Keratinocyte (primary cell): Measurements from ENCODE around the gene MRPL9. TPM values are rescaled to one million over a fixed set of nuclear protein-coding genes. Genes with fewer than 3 reads are reported as not detected.

Experiments
- DNase-seq: peaks from one replicate; pipeline ENCODE4 v3.0.0-alpha.2; 2011; ENCODE audit warnings: low read depth, missing footprints, low spot score
- FAIRE-seq: peaks from 2 replicates; lab custom pipeline; 2011; peaks lifted over from hg19 to GRCh38; lab: Jason Lieb, UNC
- H2AFZ ChIP-seq: 2 replicates; pipeline ENCODE4 v1.6.0; 2012; ENCODE audit warnings: low read length, control low read depth, inconsistent platforms; ENCODE audit not compliant: control insufficient read depth
- H3K27ac ChIP-seq: 2 replicates; pipeline ENCODE4 v1.5.1; 2011; ENCODE audit warnings: low read length; ENCODE audit not compliant: control insufficient read depth, insufficient read depth
- H3K27me3 ChIP-seq: 3 replicates; pipeline ENCODE4 v1.6.0; 2011; ENCODE audit warnings: low read length; ENCODE audit not compliant: control insufficient read depth, insufficient read depth; ENCODE audit errors: extremely low read depth
- H3K36me3 ChIP-seq, 2 experiments: 2 replicates in 1 of 2; 3 replicates in 1 of 2; pipeline ENCODE4 v1.5.1; 2011; ENCODE audit warnings: low read length in 2 of 2, mild to moderate bottlenecking in 1 of 2; ENCODE audit not compliant: control insufficient read depth in 2 of 2, insufficient read depth in 2 of 2; ENCODE audit errors: extremely low read depth in 1 of 2
- H3K4me1 ChIP-seq: 3 replicates; pipeline ENCODE4 v1.5.1; 2011; ENCODE audit warnings: low read length; ENCODE audit not compliant: control insufficient read depth, insufficient read depth; ENCODE audit errors: extremely low read depth
- H3K4me2 ChIP-seq: 3 replicates; pipeline ENCODE4 v1.6.0; 2011; ENCODE audit warnings: low read depth, low read length; ENCODE audit not compliant: control insufficient read depth, insufficient read depth; ENCODE audit errors: extremely low read depth
- H3K4me3 ChIP-seq, 3 experiments: fragments of 200-600 bp in 1 of 3; sonication (generic) in 1 of 3; 2 replicates in 2 of 3; 3 replicates in 1 of 3; pipeline ENCODE4 v1.5.1; 2011 to 2016; ENCODE audit warnings: low read length in 3 of 3, mild to moderate bottlenecking in 3 of 3, control low read depth in 2 of 3, inconsistent platforms in 1 of 3, low read depth in 1 of 3, mixed read lengths in 1 of 3, mixed run types in 1 of 3, moderate library complexity in 1 of 3; ENCODE audit not compliant: control insufficient read depth in 2 of 3, insufficient read depth in 2 of 3; ENCODE audit errors: extremely low read depth in 1 of 3
- H3K79me2 ChIP-seq: 2 replicates; pipeline ENCODE4 v1.6.0; 2012; ENCODE audit warnings: low read length; ENCODE audit not compliant: control insufficient read depth, insufficient read depth
- H3K9ac ChIP-seq: 3 replicates; pipeline ENCODE4 v1.6.0; 2011; ENCODE audit warnings: low read length; ENCODE audit not compliant: control insufficient read depth, insufficient read depth; ENCODE audit errors: extremely low read depth
- H3K9me1 ChIP-seq: 3 replicates; pipeline ENCODE4 v1.6.0; 2011; ENCODE audit warnings: low read length; ENCODE audit not compliant: control insufficient read depth, insufficient read depth; ENCODE audit errors: extremely low read depth
- H3K9me3 ChIP-seq: 2 replicates; pipeline ENCODE4 v1.5.1; 2012; ENCODE audit warnings: low read depth, low read length; ENCODE audit not compliant: control insufficient read depth
- H4K20me1 ChIP-seq: 3 replicates; pipeline ENCODE4 v1.6.0; 2011; ENCODE audit warnings: low read length; ENCODE audit not compliant: control insufficient read depth, insufficient read depth; ENCODE audit errors: extremely low read depth
- CTCF ChIP-seq, 3 experiments: IDR thresholded peaks in 1 of 3; conservative IDR thresholded peaks in 1 of 3; optimal IDR thresholded peaks in 1 of 3; 2 replicates in 2 of 3; 3 replicates in 1 of 3; pipeline versions ENCODE3 to v1.5.1; 2011; ENCODE audit warnings: low read length in 3 of 3, mild to moderate bottlenecking in 3 of 3, moderate library complexity in 2 of 3, control low read depth in 1 of 3, inconsistent platforms in 1 of 3; ENCODE audit not compliant: insufficient read depth in 2 of 3; ENCODE audit errors: extremely low read depth in 1 of 3
- EZH2 ChIP-seq: IDR thresholded peaks from one replicate; pipeline ENCODE4 v1.6.1; 2012; ENCODE audit warnings: inconsistent platforms, mild to moderate bottlenecking, low read length, moderate library complexity
- dilution Hi-C: fragments of 300-500 bp; cut with MboI; formaldehyde crosslinking; loops from one replicate; pipeline ENCODE4 v1.7.0; 2020; ENCODE audit warnings: low sequenced_read_pairs; ENCODE audit not compliant: extremely low pct_ligation_motif_present
- polyA plus RNA-seq, 5 experiments: library from polyadenylated mRNA; depleted of rRNA in 3 of 5; stranded (reverse) in 3 of 5; stranded (forward) in 1 of 5; unstranded in 1 of 5; fragments of >200 nt; gene quantifications; 1 replicate in 1 of 5; 2 replicates in 3 of 5; 3 replicates in 1 of 5; pipeline versions ENCODE4 v1.2.1 to v1.2.3, GENCODE V29; 2011 to 2012; ENCODE audit warnings: missing spikeins in 2 of 5, low read depth in 1 of 5, low replicate concordance in 1 of 5

Gene MRPL9
- polyA plus RNA-seq, 1 donor (not counting 4 experiments of a cell fraction or from before 2014, with no cell fraction given) = 125 TPM

GRCh38 chr1:151801310-151801820 lies 38.1 kb upstream of the MRPL9 start:
- H3K27ac ChIP-seq = no peak overlapping the region
- no peaks in the 10 kb centered on the region for H3K79me2 ChIP-seq
- H3K9me1 ChIP-seq = no peaks in the 10 kb centered on the region
- H3K9me3 ChIP-seq = no peaks in the 10 kb centered on the region
- no peak overlapping the region for H3K4me3 ChIP-seq
- H3K9ac ChIP-seq = no peak overlapping the region
- H3K4me1 ChIP-seq = peaks cover 8% of the 10 kb centered on the region
- H2AFZ ChIP-seq = no peak overlapping the region
- no peaks in the 10 kb centered on the region for H3K36me3 ChIP-seq
- peaks cover 41% of the 10 kb centered on the region for H3K27me3 ChIP-seq
- no peak overlapping the region for H3K4me2 ChIP-seq
- TF ChIP-seq EZH2 (no peak), CTCF (optimal IDR thresholded peaks at IDR 0.05 in 1 of 3, IDR thresholded peaks at IDR 0.05 in 1 of 3, conservative IDR thresholded peaks at IDR 0.05 in 1 of 3; ENCODE audit: extremely low read depth in 1 of 3, insufficient read depth in 2 of 3, low read length in 3 of 3) (no peak)
- FAIRE-seq (no peak), DNase-seq (no peak)
- H4K20me1 ChIP-seq = no peaks in the 10 kb centered on the region
- dilution Hi-C loops = no loop called here

- H2AFZ ChIP-seq = no peak overlapping the region
- no peak overlapping the region for H3K27ac ChIP-seq
- no peaks in the 10 kb centered on the region for H3K36me3 ChIP-seq
- DNase-seq = no peak
- H3K9me3 ChIP-seq = no peaks in the 10 kb centered on the region
- no peak overlapping the region for H3K4me2 ChIP-seq
- peaks cover 36% of the 10 kb centered on the region for H3K27me3 ChIP-seq
- no peaks in the 10 kb centered on the region for H4K20me1 ChIP-seq
- H3K9me1 ChIP-seq = no peaks in the 10 kb centered on the region
- no peaks in the 10 kb centered on the region for H3K79me2 ChIP-seq
- TF ChIP-seq EZH2 (no peak), CTCF (optimal IDR thresholded peaks at IDR 0.05 in 1 of 3, IDR thresholded peaks at IDR 0.05 in 1 of 3, conservative IDR thresholded peaks at IDR 0.05 in 1 of 3; ENCODE audit: extremely low read depth in 1 of 3, insufficient read depth in 2 of 3, low read length in 3 of 3) (no peak)
- H3K4me1 ChIP-seq = peaks cover 8% of the 10 kb centered on the region
- dilution Hi-C loops = no loop called here
- H3K9ac ChIP-seq = no peak overlapping the region
- FAIRE-seq = no peak
- H3K4me3 ChIP-seq = no peak overlapping the region
Observed at GRCh38 chr1:151800830-151801229, 37.5 kb upstream of the MRPL9 start.
